ENCODE results near the gene JARID2. TPM values are rescaled to one million over a fixed set of nuclear protein-coding genes. Genes with fewer than 3 reads are reported as not detected.

The JARID2 gene
- total and polyA plus RNA-seq, 4 donors: 1.4 to 12.3 (median 3.4) TPM

DNA sequence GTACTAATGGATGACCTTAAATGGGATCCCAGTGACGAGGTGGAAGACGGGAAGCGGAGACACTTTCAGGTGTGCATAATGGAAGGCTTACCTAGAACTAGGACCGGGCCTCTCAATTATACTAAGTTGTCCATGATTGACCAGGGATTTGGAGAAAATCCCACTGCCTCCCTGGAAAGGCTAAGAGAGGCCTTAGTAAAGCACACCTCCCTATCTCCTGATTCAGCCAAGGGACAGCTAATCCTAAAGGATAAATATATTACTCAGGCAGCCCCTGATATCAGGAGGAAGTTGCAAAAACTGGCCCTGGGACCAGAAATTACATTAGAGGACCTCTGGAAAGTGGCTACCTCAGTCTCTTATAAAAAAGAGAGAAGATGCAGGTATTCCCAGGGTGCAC lies 93.2 kb downstream of the JARID2 start:
- Histone ChIP-seq H3K4me1 (ENCODE audit: control insufficient read depth in 4 of 4, insufficient read depth in 4 of 4, low read length in 3 of 4) (peaks cover 0 to 4% (median 0%) of the 10 kb centered on the region in 4 donors), H3K4me3 (ENCODE audit: low read depth in 1 of 3, low read length in 3 of 3) (no peak overlapping the region), H3K27ac (ENCODE audit: low read depth in 1 of 2, low read length in 2 of 2) (no peak overlapping the region), H3K36me3 (ENCODE audit: control insufficient read depth in 4 of 4, insufficient read depth in 3 of 4, low read depth in 1 of 4, low read length in 3 of 4) (no peaks in the 10 kb centered on the region), H3K9ac (ENCODE audit: low read depth in 1 of 2, low read length in 2 of 2) (no peak overlapping the region), H3K9me3 (ENCODE audit: control insufficient read depth in 4 of 4, low read length in 3 of 4) (no peaks in the 10 kb centered on the region), H3K27me3 (ENCODE audit: control insufficient read depth in 4 of 4, insufficient read depth in 4 of 4, low read length in 3 of 4) (no peaks in the 10 kb centered on the region)
- TF ChIP-seq GABPA (IDR thresholded peaks at IDR 0.05 in 1 of 2, conservative IDR thresholded peaks at IDR 0.05 in 1 of 2): no peak
- TF ChIP-seq TAF1 (conservative IDR thresholded peaks at IDR 0.05): no peak
- TF ChIP-seq ZBTB33 (IDR thresholded peaks at IDR 0.05): no peak
- TF ChIP-seq HNF4G (IDR thresholded peaks at IDR 0.05): no peak
- TF ChIP-seq, protein P1, sequence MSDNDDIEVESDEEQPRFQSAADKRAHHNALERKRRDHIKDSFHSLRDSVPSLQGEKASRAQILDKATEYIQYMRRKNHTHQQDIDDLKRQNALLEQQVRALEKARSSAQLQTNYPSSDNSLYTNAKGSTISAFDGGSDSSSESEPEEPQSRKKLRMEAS (IDR thresholded peaks at IDR 0.05): no peak
- TF ChIP-seq CTCF (IDR thresholded peaks at IDR 0.05; ENCODE audit: low read depth, low read length, missing input control): no peak
- no peak for TF ChIP-seq ATF3 (IDR thresholded peaks at IDR 0.05)
- TF ChIP-seq EGR1 (IDR thresholded peaks at IDR 0.05; ENCODE audit: low read depth in 2 of 2): no peak
- TF ChIP-seq RXRA (IDR thresholded peaks at IDR 0.05): no peak
- TF ChIP-seq NR2F2 (IDR thresholded peaks at IDR 0.05): no peak
- TF ChIP-seq FOXA2 (IDR thresholded peaks at IDR 0.05): no peak
- no peak for TF ChIP-seq JUND (IDR thresholded peaks at IDR 0.05)
- TF ChIP-seq, protein P2, sequence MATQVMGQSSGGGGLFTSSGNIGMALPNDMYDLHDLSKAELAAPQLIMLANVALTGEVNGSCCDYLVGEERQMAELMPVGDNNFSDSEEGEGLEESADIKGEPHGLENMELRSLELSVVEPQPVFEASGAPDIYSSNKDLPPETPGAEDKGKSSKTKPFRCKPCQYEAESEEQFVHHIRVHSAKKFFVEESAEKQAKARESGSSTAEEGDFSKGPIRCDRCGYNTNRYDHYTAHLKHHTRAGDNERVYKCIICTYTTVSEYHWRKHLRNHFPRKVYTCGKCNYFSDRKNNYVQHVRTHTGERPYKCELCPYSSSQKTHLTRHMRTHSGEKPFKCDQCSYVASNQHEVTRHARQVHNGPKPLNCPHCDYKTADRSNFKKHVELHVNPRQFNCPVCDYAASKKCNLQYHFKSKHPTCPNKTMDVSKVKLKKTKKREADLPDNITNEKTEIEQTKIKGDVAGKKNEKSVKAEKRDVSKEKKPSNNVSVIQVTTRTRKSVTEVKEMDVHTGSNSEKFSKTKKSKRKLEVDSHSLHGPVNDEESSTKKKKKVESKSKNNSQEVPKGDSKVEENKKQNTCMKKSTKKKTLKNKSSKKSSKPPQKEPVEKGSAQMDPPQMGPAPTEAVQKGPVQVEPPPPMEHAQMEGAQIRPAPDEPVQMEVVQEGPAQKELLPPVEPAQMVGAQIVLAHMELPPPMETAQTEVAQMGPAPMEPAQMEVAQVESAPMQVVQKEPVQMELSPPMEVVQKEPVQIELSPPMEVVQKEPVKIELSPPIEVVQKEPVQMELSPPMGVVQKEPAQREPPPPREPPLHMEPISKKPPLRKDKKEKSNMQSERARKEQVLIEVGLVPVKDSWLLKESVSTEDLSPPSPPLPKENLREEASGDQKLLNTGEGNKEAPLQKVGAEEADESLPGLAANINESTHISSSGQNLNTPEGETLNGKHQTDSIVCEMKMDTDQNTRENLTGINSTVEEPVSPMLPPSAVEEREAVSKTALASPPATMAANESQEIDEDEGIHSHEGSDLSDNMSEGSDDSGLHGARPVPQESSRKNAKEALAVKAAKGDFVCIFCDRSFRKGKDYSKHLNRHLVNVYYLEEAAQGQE (IDR thresholded peaks at IDR 0.05): no peak
- TF ChIP-seq SP1 (IDR thresholded peaks at IDR 0.05): no peak
- TF ChIP-seq RAD21 (IDR thresholded peaks at IDR 0.05): no peak
- TF ChIP-seq HNF4A (conservative IDR thresholded peaks at IDR 0.05): no peak
- TF ChIP-seq YY1 (IDR thresholded peaks at IDR 0.05): no peak
- TF ChIP-seq FOXA1 (IDR thresholded peaks at IDR 0.05): no peak
- DNase-seq (ENCODE audit: low spot score): no peak
- 97% methylated on average over 4 of the region's 4 CpGs for WGBS

Measured in liver (tissue), 9 donors.